GM13977 (cell line): ENCODE data around the gene MPST.

Source experiments
- DNase-seq: peaks from one replicate; pipeline ENCODE4 v3.0.0; 2012; ENCODE audit warnings: low spot score
- CTCF ChIP-seq: IDR thresholded peaks from 2 replicates; pipeline ENCODE4 v1.5.1; 2012; ENCODE audit warnings: mild to moderate bottlenecking, control low read depth; ENCODE audit not compliant: insufficient read depth; ENCODE audit errors: extremely low read depth, missing control alignments
- in situ Hi-C: fragments of 300-500 bp; cut with MboI; formaldehyde crosslinking; loops from one replicate; pipeline ENCODE4 v1.12.0; 2022; ENCODE audit warnings: low sequenced_read_pairs, low pct_unique_long_range_greater_than_20kb, mixed read lengths, inconsistent platforms; ENCODE audit not compliant: unreplicated experiment

MPST gene

GRCh38 chr22:37051391-37052385 lies 32.1 kb downstream of the MPST start, which contains the start of gene KCTD17:
TSS of gene KCTD17 (plus strand) at chr22:37051742. CDS start at chr22:37051761, 19 bp downstream.
- peak; percentile 98 for DNase-seq
- TF ChIP-seq CTCF: no peak
- in situ Hi-C loops: no loop called here

GRCh38 chr22:37052386-37053309 lies 33.1 kb downstream of the MPST start:
- no peak for TF ChIP-seq CTCF
- no peak for DNase-seq
- in situ Hi-C loops: no loop called here

GRCh38 chr22:37053310-37054055 lies 33.9 kb downstream of the MPST start:
- no peak for TF ChIP-seq CTCF
- in situ Hi-C loops: no loop called here
- DNase-seq: no peak

GRCh38 chr22:37054056-37054395 lies 34.5 kb downstream of the MPST start:
- in situ Hi-C loops: no loop called here
- no peak for TF ChIP-seq CTCF
- no peak for DNase-seq

GRCh38 chr22:37054600-37055365 lies 35.2 kb downstream of the MPST start:
- no peak for TF ChIP-seq CTCF
- in situ Hi-C loops: no loop called here
- no peak for DNase-seq
